Fibroblast of lung (primary cell): Measurements from ENCODE around the gene GABRG1. TPM values are rescaled to one million over a fixed set of nuclear protein-coding genes. Genes with fewer than 3 reads are reported as not detected.

Experiments used
- DNase-seq, 2 donors: peaks; one replicate each; pipeline versions ENCODE4 v3.0.0 to v3.0.0-alpha.2; 2010; ENCODE audit warnings: low read depth in 2 of 2
- H2AFZ ChIP-seq: 2 replicates; pipeline ENCODE4 v1.5.1; 2012; ENCODE audit warnings: low read length, control low read depth, inconsistent platforms
- H3K27ac ChIP-seq: 2 replicates; pipeline ENCODE4 v1.5.1; 2011; ENCODE audit warnings: low read length, control low read depth; ENCODE audit not compliant: insufficient read depth
- H3K27me3 ChIP-seq: 2 replicates; pipeline ENCODE4 v1.5.1; 2011; ENCODE audit warnings: mild to moderate bottlenecking, low read length; ENCODE audit not compliant: control insufficient read depth, insufficient read depth
- H3K36me3 ChIP-seq: 2 replicates; pipeline ENCODE4 v1.5.1; 2011; ENCODE audit warnings: low read length; ENCODE audit not compliant: control insufficient read depth, insufficient read depth
- H3K4me1 ChIP-seq: 2 replicates; pipeline ENCODE4 v1.5.1; 2011; ENCODE audit warnings: low read length; ENCODE audit not compliant: control insufficient read depth, insufficient read depth; ENCODE audit errors: extremely low read depth
- H3K4me2 ChIP-seq: 2 replicates; pipeline ENCODE4 v1.5.1; 2011; ENCODE audit warnings: low read length, control low read depth; ENCODE audit not compliant: insufficient read depth; ENCODE audit errors: extremely low read depth
- H3K4me3 ChIP-seq, 4 experiments: fragments of 200-600 bp in 1 of 4; sonication (generic) in 1 of 4; replicated peaks in 1 of 4; 2 replicates each; pipeline ENCODE4 v1.5.1; 2011 to 2016; ENCODE audit warnings: low read length in 4 of 4, low read depth in 3 of 4, mild to moderate bottlenecking in 3 of 4, control low read depth in 2 of 4, inconsistent platforms in 1 of 4, mixed read lengths in 1 of 4; ENCODE audit not compliant: insufficient read depth in 1 of 4; ENCODE audit errors: control extremely low read depth in 1 of 4
- H3K79me2 ChIP-seq: 2 replicates; pipeline ENCODE4 v1.5.1; 2012; ENCODE audit warnings: mild to moderate bottlenecking, low read length, inconsistent platforms; ENCODE audit not compliant: control insufficient read depth, insufficient read depth
- H3K9ac ChIP-seq: 2 replicates; pipeline ENCODE4 v1.5.1; 2011; ENCODE audit warnings: mild to moderate bottlenecking, low read length, control low read depth; ENCODE audit not compliant: insufficient read depth
- H3K9me3 ChIP-seq: 2 replicates; pipeline ENCODE4 v1.5.1; 2012; ENCODE audit warnings: low read depth, low read length; ENCODE audit not compliant: control insufficient read depth, insufficient read depth
- H4K20me1 ChIP-seq: 2 replicates; pipeline ENCODE4 v1.5.1; 2011; ENCODE audit warnings: low read length; ENCODE audit not compliant: control insufficient read depth, insufficient read depth; ENCODE audit errors: extremely low read depth
- CTCF ChIP-seq, 2 donors: IDR thresholded peaks in 1 of 2; conservative IDR thresholded peaks in 1 of 2; 1 replicate in 1 of 2; 2 replicates in 1 of 2; pipeline ENCODE4 v1.5.1; 2011 to 2012; ENCODE audit warnings: low read length in 2 of 2, control low read depth in 1 of 2, inconsistent platforms in 1 of 2, low read depth in 1 of 2, mild to moderate bottlenecking in 1 of 2
- EZH2 ChIP-seq: IDR thresholded peaks from 2 replicates; pipeline ENCODE4 v1.5.1; 2012; ENCODE audit warnings: low read length, control low read depth, mild to moderate bottlenecking; ENCODE audit errors: missing control alignments
- polyA minus RNA-seq: library from RNA; depleted of rRNA, polyadenylated mRNA; stranded (reverse); fragments of >200 nt; gene quantifications from 2 replicates; pipeline ENCODE4 v1.2.3, GENCODE V29; 2011; ENCODE audit warnings: low replicate concordance
- polyA plus RNA-seq, 2 donors: library from polyadenylated mRNA; depleted of rRNA in 1 of 2; stranded (reverse) in 1 of 2; unstranded in 1 of 2; fragments of >200 nt; gene quantifications; 2 replicates each; pipeline ENCODE4 v1.2.1, GENCODE V29; 2011 to 2012; ENCODE audit warnings: missing spikeins in 1 of 2
- total RNA-seq: library from RNA; depleted of rRNA; stranded (reverse); fragments of >200 nt; gene quantifications from 2 replicates; pipeline ENCODE4 v1.2.1, GENCODE V29; 2014

The GABRG1 gene
- total RNA-seq (not detected in 2 replicates), polyA plus RNA-seq (not detected in 2 replicates), polyA minus RNA-seq (not detected in 2 replicates)
- polyA plus RNA-seq (2012) = not detected in 2 replicates

- H3K4me3 ChIP-seq = no peak within 1 kb of the TSS
- no peak for DNase-seq
- no peak within 1 kb of the TSS for H2AFZ ChIP-seq
- no peaks in the 10 kb centered on the region for H3K4me1 ChIP-seq
- no peaks in the 10 kb centered on the region for H3K79me2 ChIP-seq
- no peaks in the 10 kb centered on the region for H3K36me3 ChIP-seq
- H3K27ac ChIP-seq = no peak within 1 kb of the TSS
- no peaks in the 10 kb centered on the region for H3K27me3 ChIP-seq
- TF ChIP-seq EZH2 (no peak), CTCF (conservative IDR thresholded peaks at IDR 0.05 in 1 of 2, IDR thresholded peaks at IDR 0.05 in 1 of 2; ENCODE audit: low read depth in 1 of 2, low read length in 2 of 2) (no peak)
- no peaks in the 10 kb centered on the region for H4K20me1 ChIP-seq
- H3K9me3 ChIP-seq = no peaks in the 10 kb centered on the region
- H3K9ac ChIP-seq = no peak within 1 kb of the TSS
- no peak within 1 kb of the TSS for H3K4me2 ChIP-seq
These were observed at the start of gene GABRG1 for GRCh38 chr4:46123913-46124755. Gene GABRG1, minus strand, starts transcription at chr4:46124054. Its CDS starts 141 bp downstream, at chr4:46123913.

GRCh38 chr4:46146993-46147392 lies 23.1 kb upstream of the GABRG1 start:
- H3K9ac ChIP-seq = no peak overlapping the region
- DNase-seq = no peak
- no peak overlapping the region for H3K27ac ChIP-seq
- H3K27me3 ChIP-seq = no peaks in the 10 kb centered on the region
- H3K36me3 ChIP-seq = no peaks in the 10 kb centered on the region
- TF ChIP-seq EZH2 (no peak), CTCF (conservative IDR thresholded peaks at IDR 0.05 in 1 of 2, IDR thresholded peaks at IDR 0.05 in 1 of 2; ENCODE audit: low read depth in 1 of 2, low read length in 2 of 2) (no peak)
- no peaks in the 10 kb centered on the region for H4K20me1 ChIP-seq
- H3K9me3 ChIP-seq = no peaks in the 10 kb centered on the region
- no peak overlapping the region for H2AFZ ChIP-seq
- H3K4me2 ChIP-seq = no peak overlapping the region
- no peak overlapping the region for H3K4me3 ChIP-seq
- H3K4me1 ChIP-seq = no peaks in the 10 kb centered on the region
- no peaks in the 10 kb centered on the region for H3K79me2 ChIP-seq

- H2AFZ ChIP-seq = no peak overlapping the region
- no peak for TF ChIP-seq EZH2
- TF ChIP-seq CTCF (conservative IDR thresholded peaks at IDR 0.05 in 1 of 2, IDR thresholded peaks at IDR 0.05 in 1 of 2; ENCODE audit: low read depth in 1 of 2, low read length in 2 of 2) = no peak
These were observed 7.7 kb upstream of the GABRG1 start for GRCh38 chr4:46131498-46132057.

More at GRCh38 chr4:46131498-46132057, 7.7 kb upstream of the GABRG1 start:
- no peak for DNase-seq
- no peak overlapping the region for H3K9ac ChIP-seq
- H3K4me3 ChIP-seq = no peak overlapping the region
- no peaks in the 10 kb centered on the region for H3K4me1 ChIP-seq
- no peak overlapping the region for H3K27ac ChIP-seq
- H3K79me2 ChIP-seq = no peaks in the 10 kb centered on the region
- no peaks in the 10 kb centered on the region for H4K20me1 ChIP-seq
- H3K27me3 ChIP-seq = no peaks in the 10 kb centered on the region
- H3K9me3 ChIP-seq = no peaks in the 10 kb centered on the region
- H3K4me2 ChIP-seq = no peak overlapping the region
- no peaks in the 10 kb centered on the region for H3K36me3 ChIP-seq
